Activated T-cell treated with anti-CD3 and anti-CD28 coated beads for 1 hour (primary cell): ENCODE measurements around the gene LMAN2L.
"Not testable (repeated sequence)": the region's sequence is repeated elsewhere in the genome, so short reads cannot be mapped to it uniquely, and the experiment has no call there.

ENCODE experiments used
- DNase-seq: peaks from one replicate; pipeline ENCODE4 v3.0.0-alpha.2; 2020; ENCODE audit warnings: low read depth

LMAN2L gene

DNA sequence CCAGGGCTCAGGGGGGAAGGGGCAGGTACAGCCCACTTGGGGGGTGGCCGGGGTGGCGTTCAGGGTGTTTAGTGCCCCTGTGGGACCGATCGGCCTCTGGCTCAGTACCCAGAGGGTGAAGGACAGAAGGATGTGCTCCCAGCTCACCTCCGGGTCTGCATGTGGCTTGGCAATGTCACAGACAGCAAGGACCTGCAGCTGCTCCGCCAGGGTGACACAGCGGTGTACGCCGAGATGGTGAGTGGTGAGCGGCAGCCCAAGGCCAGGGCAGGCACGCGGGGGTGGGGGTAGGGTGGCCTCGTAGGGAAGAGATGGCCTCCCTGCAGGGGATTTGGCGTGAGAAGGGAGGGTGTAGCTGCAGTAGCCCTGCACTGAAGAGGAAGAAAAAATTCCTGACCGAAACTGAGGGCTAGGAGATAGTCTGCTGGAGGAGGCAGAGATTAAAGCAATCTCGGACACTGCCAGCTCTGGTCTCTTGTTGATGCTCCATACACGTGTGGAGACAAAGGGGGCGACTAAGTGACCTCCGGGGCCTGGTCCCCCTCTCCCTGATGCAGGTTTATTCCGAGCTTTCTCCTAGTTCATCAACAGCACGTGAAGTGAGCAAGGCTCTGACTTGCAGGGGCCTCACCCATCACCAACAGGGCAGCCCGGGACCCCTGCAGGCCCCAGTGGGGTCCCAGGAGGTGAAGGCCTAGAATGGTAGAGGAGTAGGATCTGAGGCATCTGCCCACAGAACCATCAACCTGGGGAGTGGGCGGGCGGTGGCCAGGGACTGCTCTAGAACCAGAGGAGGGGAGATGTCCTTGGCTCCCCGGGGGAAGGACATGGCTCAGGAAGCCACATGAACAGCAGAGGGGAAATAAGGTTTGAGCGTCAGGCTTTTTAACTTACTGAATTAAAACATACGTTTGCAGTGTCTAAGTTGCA lies 51.9 kb downstream of the LMAN2L start:
- no peak for DNase-seq

GRCh38 chr2:96687266-96687665 lies 52.6 kb downstream of the LMAN2L start:
- no peak for DNase-seq

DNA sequence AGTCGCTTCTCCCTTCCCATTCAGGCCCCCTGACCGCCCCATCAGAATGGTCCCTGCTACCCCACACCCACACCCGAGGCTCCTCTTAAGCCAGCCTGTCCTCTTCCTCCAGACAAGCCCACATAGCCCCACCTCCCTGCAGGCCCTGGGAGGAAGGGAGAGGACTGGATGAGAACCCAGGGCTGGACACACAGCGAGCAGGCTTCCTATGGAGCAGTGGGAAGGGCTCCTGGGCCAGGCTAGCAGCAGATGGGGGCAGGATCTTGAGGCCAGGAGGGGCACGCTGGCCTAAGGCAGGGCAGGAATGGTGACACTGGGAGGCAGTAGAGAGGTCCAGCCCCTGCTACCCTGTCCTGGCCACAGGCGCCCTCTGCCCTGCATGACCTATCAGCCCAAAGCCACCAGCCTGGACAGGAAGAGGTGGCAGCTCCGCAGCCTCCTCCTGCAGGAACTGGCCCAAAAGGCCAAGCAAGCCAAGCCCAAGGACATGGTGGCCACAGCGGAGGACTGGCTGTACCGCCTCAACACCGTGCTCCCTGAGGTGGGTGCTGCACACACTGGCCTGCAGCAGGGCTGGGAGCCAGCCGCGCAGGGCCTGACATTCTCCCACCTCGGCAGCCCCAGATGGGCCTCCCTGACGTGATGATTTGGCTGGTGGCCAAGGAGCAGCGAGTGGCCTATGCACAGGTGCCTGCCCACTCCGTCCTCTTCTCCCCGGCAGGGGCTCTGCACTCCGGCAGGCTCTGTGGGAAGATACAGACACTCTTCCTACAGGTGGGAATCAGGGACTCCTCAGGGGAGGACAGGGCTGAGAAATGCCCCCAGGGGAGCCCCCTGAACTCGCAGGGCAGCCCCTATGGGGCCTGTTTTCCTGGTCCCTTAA lies 54.0 kb downstream of the LMAN2L start:
- no peak for DNase-seq

- DNase-seq = no peak
Observed at GRCh38 chr2:96684883-96685576, 54.8 kb downstream of the LMAN2L start.

DNA sequence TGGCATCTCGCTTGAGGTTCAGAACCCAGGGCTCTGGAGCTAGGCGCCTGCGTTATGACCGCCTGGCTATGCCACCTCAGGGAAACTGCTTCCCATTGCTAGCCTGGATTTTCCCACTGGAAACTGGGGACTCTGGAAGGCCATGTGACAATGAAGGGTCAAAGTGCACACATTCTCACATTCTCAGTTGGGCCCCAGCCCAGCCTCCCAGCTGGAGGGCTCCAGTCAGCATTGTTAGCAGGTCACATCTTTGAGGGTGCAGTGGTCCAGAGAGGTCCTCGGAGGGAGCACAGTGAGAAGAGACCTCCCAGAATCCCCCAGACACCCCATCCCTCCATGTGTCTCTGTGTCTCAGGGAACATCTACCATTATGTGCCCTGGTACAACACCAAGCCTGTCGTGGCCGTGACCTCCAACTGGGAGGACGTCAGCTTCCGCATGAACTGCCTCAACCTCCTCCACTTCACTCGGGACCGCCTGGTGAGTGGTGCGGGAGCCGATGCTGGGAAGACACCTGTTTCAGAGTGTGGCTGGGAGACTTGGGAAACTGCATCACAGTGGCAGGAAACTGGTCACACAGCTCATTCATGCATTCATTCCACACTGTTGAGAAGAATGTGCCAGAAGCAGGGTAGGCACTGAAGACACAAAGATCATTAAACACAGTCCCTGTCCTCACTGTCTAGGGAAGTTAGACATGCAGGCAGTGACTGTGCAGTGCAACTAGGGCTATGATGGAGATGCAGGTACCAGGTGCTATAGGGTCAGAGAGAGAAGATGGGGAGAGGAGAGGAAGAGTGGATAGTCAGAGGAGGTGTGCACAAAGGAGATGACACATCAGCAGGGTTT lies 55.7 kb downstream of the LMAN2L start:
- no peak for DNase-seq

DNA sequence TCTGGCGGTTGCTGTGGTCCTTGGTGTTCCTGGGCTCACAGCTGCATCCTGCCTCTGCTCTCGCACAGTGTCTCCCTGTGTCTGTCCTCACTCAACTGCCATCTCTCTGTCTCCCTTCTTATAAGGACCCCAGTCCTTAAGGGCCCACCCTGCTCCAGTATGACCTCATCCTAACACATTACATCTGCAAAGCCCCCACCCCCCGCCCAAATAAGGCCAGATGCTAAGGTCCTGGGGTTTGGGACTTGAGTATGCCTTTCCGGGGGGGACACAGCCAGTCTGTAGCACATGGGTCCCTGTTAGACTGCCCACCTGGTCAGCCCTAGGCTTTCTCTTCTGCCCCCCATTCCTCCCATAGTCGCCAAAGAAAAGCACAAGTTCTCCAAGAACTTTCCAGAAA lies 56.6 kb downstream of the LMAN2L start:
- DNase-seq = no peak

- DNase-seq = no peak
Observed at GRCh38 chr2:96681540-96681939, 58.3 kb downstream of the LMAN2L start.

DNA sequence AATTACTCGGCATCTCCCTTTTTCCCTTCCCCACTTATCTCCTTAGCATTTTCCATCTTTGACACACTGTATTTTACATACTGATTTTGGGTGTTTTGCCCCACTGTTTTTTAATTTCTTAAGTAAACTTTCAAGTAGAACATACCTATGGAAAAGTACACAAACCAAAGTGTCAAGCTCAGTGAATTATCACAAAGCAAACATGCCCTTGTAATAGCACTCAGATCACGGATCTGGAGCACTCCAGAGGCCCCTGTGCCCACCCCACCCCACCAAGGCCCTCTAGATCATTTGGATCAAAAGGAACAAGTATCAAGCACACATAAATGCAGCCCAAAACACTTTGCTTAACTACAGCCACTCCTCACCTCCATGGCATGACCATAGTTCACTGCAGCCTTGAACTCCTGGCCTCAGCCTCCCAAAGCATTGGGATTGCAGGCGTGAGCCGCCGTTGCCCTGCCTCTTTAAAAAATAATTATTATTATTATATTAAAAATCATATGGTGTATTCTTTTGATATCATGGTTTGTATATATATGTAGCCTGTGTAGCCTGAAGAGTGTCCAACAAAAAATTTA lies 59.2 kb downstream of the LMAN2L start:
- DNase-seq = no peak

DNA sequence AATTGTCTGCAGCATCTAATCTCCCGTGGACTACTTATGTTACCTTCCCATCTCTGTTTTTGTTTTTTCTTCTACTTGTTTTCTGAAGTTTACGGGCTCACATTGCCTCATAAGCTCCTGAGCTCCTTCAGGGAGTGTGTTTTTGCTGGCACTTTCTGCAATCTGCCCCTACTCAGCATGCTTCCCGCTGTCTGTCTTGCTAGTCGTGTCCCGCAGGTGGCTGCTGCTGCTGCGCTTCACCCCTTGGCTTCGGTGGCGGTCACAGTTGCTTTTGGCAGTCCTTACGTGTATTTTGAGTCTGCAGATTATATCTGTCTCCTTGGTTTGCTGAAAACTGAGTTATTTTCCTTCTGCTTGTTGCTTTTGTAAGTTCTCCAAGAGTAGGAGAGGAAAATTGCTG lies 60.0 kb downstream of the LMAN2L start:
- no peak for DNase-seq

GRCh38 chr2:96669539-96670215 lies 70.2 kb downstream of the LMAN2L start:
- no peak for DNase-seq

- DNase-seq = no peak
Observed at GRCh38 chr2:96668771-96669170, 71.1 kb downstream of the LMAN2L start.

- not testable (repeated sequence) for DNase-seq
Observed at GRCh38 chr2:96665717-96666116, 74.1 kb downstream of the LMAN2L start.

GRCh38 chr2:96665083-96665569 lies 74.7 kb downstream of the LMAN2L start:
- DNase-seq = no peak

GRCh38 chr2:96664366-96664925 lies 75.4 kb downstream of the LMAN2L start:
- no peak for DNase-seq

DNA sequence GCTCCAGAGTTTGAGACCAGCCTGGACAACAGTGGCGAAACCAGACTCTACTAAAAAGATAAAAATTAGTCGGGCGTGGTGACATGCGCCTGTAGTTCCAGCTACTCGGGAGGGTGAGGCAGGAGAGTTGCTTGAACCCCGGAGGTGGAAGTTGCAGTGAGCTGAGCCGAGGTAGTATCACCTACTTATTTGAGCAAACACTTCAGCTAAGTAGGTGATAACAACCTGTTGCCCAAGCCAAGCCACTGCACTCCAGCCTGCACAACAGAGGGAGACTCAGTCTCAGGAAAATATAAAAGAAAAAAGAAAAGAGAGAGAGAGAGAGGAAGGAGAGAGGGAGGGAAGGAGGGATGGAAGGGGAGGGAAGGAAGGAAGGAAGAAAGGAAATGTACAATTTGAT lies 76.0 kb downstream of the LMAN2L start:
- DNase-seq = no peak

GRCh38 chr2:96663177-96663576 lies 76.7 kb downstream of the LMAN2L start:
- no peak for DNase-seq

DNA sequence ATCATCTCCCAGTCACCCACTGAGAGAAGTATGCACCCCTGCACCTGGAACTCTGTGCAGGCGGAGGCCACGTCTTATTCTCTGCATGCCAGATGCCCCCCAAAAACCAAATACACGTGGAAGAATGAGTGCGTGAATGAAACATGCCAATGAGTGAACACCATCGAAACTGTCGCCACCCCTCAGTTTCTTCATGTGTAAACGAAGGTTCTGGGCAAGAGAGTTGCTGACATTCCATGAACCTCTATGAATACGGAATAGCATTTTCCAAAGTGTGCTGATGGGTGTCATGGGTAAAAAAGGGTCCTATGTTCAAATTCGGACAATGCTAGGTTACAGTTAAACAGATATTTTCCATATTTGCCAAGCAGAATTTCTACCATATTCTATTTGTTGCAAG lies 77.5 kb downstream of the LMAN2L start:
- no peak for DNase-seq

- DNase-seq = no peak
Observed at GRCh38 chr2:96661324-96661723, 78.5 kb downstream of the LMAN2L start.

DNA sequence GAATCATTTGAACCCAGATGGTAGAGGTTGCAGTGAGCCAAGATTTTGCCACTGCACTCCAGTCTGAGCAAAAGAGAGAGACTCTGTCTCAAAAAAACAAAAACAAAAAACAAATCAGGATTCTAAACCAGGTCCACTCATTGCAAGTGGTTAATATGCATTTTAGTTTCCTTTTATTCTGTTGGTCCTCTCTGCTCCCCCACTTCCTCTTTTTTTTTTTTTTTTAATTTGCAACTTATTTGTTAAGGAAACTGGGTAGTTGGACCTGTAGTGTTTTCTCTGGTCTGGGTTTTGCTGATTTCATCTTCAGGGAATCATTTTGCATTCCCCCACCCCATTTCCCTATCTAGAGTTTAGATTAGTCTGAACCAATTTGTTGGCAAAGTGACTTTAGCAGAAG lies 83.3 kb downstream of the LMAN2L start:
- DNase-seq = no peak
